ENCODE results near the gene PPP2R5C. TPM values are rescaled to one million over a fixed set of nuclear protein-coding genes. Genes with fewer than 3 reads are reported as not detected.

Gene PPP2R5C
- total RNA-seq, 3 donors from 2014 or later: 90.5 to 105 (median 102) TPM

DNA sequence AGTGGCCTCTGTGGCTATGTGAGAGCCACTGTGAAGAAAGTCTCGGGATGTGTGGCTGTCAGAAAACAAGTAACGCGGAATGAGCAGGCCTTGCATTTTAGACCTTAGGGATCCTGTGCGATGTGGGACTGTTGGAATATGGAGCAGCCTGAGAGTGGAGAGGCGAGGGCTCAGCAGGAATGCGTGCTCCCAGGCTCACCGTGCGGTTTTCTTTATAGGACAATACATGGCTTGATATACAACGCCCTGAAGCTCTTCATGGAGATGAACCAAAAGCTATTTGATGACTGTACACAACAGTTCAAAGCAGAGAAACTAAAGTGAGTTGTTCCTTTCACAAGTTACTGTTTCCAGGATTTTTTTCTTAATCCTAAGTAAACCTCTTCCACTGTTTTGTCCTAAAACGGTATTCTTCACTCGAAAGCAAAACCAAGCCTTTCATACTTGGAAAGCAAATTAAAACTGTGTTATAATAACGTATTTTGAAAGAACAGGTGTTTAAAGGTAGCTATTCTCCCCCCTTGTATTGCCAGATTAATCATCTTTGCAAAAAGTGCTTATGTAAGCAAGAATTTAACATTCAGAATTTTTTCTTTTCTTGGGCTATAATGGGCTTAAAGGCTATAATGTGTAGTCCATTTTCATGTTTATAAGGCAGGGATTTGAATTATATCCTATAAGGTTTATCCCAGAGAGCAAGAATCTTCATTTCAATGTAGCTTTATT, 148.0 kb downstream of the PPP2R5C start:
- Histone ChIP-seq H3K4me3 (no peak overlapping the region), H3K4me1 (no peaks in the 10 kb centered on the region), H3K9me3 (no peaks in the 10 kb centered on the region), H3K27me3 (no peaks in the 10 kb centered on the region), H3K27ac (no peak overlapping the region), H3K36me3 (no peaks in the 10 kb centered on the region)
- DNase-seq (ENCODE audit: low spot score in 2 of 2): no peak
- TF ChIP-seq, protein P1, sequence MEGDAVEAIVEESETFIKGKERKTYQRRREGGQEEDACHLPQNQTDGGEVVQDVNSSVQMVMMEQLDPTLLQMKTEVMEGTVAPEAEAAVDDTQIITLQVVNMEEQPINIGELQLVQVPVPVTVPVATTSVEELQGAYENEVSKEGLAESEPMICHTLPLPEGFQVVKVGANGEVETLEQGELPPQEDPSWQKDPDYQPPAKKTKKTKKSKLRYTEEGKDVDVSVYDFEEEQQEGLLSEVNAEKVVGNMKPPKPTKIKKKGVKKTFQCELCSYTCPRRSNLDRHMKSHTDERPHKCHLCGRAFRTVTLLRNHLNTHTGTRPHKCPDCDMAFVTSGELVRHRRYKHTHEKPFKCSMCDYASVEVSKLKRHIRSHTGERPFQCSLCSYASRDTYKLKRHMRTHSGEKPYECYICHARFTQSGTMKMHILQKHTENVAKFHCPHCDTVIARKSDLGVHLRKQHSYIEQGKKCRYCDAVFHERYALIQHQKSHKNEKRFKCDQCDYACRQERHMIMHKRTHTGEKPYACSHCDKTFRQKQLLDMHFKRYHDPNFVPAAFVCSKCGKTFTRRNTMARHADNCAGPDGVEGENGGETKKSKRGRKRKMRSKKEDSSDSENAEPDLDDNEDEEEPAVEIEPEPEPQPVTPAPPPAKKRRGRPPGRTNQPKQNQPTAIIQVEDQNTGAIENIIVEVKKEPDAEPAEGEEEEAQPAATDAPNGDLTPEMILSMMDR (IDR thresholded peaks at IDR 0.05): no peak
- TF ChIP-seq POLR2A (IDR thresholded peaks at IDR 0.05) (no peak), POLR2AphosphoS5 (IDR thresholded peaks at IDR 0.05) (no peak)
- intact Hi-C loops (cut with DNase I; ENCODE audit: low total_unique reads): no loop called here

DNA sequence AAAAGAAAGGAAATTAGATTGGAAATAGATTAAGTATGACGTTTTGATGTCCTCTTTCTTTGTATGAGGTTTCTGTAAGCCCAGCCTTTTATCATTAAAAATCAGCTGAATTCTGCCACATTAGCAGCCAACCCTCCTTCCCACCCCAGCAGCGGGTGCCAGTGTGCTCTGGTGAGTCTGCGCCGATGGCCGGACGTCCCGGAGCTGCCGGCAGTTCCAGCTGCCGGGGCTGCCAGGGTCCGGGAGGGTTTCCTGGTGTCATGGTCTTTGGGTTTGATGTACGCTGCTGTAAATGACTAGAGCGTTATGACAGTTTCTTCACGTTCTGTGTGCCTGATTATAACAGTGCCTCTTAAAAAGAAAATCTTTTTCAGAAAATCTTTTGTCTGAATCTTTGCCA, 151.3 kb downstream of the PPP2R5C start:
- DNase-seq (ENCODE audit: low spot score in 2 of 2): no peak
- no peak for TF ChIP-seq POLR2AphosphoS5 (IDR thresholded peaks at IDR 0.05)
- TF ChIP-seq, protein P1 (IDR thresholded peaks at IDR 0.05): no peak
- no peak for TF ChIP-seq POLR2A (IDR thresholded peaks at IDR 0.05)
- intact Hi-C loops (cut with DNase I; ENCODE audit: low total_unique reads): no loop called here
- H3K4me3 ChIP-seq: no peak overlapping the region
- H3K9me3 ChIP-seq: no peaks in the 10 kb centered on the region
- H3K4me1 ChIP-seq: no peaks in the 10 kb centered on the region
- no peaks in the 10 kb centered on the region for H3K27me3 ChIP-seq
- H3K36me3 ChIP-seq: no peaks in the 10 kb centered on the region
- H3K27ac ChIP-seq: no peak overlapping the region

DNA sequence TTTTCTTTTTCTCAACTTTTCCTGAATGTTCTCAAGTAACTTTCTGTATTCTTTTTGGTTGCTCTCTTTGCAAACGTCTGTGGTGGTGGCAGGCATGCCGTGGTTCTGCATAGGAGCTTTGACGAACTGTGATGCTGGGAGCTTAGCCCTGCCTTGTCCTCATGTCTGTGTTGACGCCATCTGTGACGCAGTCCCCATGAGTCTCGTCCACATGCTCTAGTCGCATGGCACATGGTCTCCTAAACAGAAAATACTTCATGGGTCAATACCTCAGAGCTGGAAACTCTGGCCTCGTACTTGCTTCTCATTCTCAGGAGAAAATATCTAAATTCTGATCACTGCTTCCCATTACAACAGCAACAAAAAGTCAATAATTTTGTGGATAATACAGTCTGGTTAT, 152.6 kb downstream of the PPP2R5C start:
- H3K4me1 ChIP-seq: no peaks in the 10 kb centered on the region
- intact Hi-C loops (cut with DNase I; ENCODE audit: low total_unique reads): no loop called here
- no peak for TF ChIP-seq POLR2A (IDR thresholded peaks at IDR 0.05)
- TF ChIP-seq, protein P1 (IDR thresholded peaks at IDR 0.05): no peak
- no peak for TF ChIP-seq POLR2AphosphoS5 (IDR thresholded peaks at IDR 0.05)
- no peaks in the 10 kb centered on the region for H3K9me3 ChIP-seq
- no peaks in the 10 kb centered on the region for H3K27me3 ChIP-seq
- H3K27ac ChIP-seq: no peak overlapping the region
- no peak overlapping the region for H3K4me3 ChIP-seq
- DNase-seq (ENCODE audit: low spot score in 2 of 2): no peak
- no peaks in the 10 kb centered on the region for H3K36me3 ChIP-seq

DNA sequence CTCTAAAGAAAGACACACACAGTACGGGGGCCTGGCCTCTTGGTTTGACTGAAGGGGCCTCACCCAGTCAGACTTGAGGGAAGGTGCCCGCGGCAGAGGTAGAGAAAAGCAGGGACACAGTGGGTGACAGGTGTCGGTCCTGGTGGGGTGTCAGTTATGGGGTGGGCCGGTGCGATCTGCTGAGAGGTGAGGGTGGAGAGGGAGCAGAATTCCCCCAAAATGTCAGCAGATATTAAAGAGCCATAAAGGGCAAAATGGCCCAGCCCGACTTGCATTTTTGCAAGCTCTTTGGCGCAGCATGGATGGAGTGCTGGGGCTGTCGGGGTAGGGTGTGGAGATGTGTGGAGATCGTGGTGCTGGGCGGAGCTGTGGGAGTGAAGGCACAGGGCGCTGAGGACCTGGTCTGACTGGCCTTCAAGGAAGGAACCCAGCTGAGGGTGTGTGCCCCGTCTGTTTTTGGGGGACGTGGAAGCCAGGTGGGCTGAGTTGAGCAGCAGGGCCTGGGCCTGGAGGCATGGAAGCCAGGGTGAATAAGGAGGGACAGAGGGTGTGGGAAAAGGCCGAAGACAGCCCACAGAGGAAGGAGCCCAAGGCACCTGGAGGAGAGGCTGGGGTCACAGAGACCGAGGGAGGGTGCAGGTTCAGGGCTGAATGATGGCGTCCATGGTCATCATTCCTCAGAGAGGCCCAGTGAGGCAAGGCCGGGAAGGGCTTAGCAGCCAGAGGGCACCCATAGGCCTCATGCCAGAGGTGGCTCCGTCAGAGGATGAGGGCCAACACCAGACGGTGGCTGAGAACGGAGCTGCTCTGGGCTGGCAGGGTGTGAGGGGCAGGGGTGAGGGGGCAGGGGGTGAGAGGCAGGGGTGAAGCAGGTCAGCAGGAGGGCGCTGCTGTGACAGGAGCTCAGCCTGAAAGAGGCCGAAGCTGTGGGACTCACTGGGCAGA, 154.6 kb downstream of the PPP2R5C start:
- no peak for DNase-seq (ENCODE audit: low spot score in 2 of 2)
- H3K4me3 ChIP-seq: no peak overlapping the region
- intact Hi-C loops (cut with DNase I; ENCODE audit: low total_unique reads): no loop called here
- H3K27ac ChIP-seq: peak overlapping the region; percentile 3 to 77
- no peaks in the 10 kb centered on the region for H3K36me3 ChIP-seq
- no peaks in the 10 kb centered on the region for H3K4me1 ChIP-seq
- no peaks in the 10 kb centered on the region for H3K9me3 ChIP-seq
- H3K27me3 ChIP-seq: no peaks in the 10 kb centered on the region
- no peak for TF ChIP-seq POLR2A (IDR thresholded peaks at IDR 0.05)
- TF ChIP-seq, protein P1 (IDR thresholded peaks at IDR 0.05): no peak
- TF ChIP-seq POLR2AphosphoS5 (IDR thresholded peaks at IDR 0.05): no peak
